HEK293T (cell line): ENCODE results near the gene CLRN1.

Source experiments
- CTCF ChIA-PET: fragments of 350-600 bp; formaldehyde crosslinking; extraction: SDS; loops from one replicate; lab custom pipeline; 2021; ENCODE audit warnings: antibody characterized with exemption, inconsistent platforms; lab: Yijun Ruan, JAX
- POLR2A ChIA-PET: fragments of 350-600 bp; formaldehyde crosslinking; extraction: SDS; loops from one replicate; lab custom pipeline; 2020; ENCODE audit warnings: antibody characterized with exemption, inconsistent platforms; lab: Yijun Ruan, JAX
- DNase-seq: peaks from one replicate; pipeline ENCODE4 v3.0.0; 2012; ENCODE audit warnings: mixed read lengths; ENCODE audit errors: extremely low spot score
- ARNT ChIP-seq: fragments of 450-650 bp; IDR thresholded peaks from 2 replicates; pipeline ENCODE4 v1.6.1; 2017; ENCODE audit warnings: mild to moderate bottlenecking
- BHLHE40 ChIP-seq: fragments of 450-650 bp; IDR thresholded peaks from 2 replicates; pipeline ENCODE4 v1.6.1; 2016; ENCODE audit warnings: mild to moderate bottlenecking, moderate library complexity, borderline replicate concordance
- CTBP1 ChIP-seq: fragments of 450-650 bp; IDR thresholded peaks from 2 replicates; pipeline ENCODE4 v1.6.1; 2016; ENCODE audit warnings: borderline replicate concordance
- ELF4 ChIP-seq: fragments of 450-650 bp; IDR thresholded peaks from 2 replicates; pipeline ENCODE4 v1.6.1; 2017; ENCODE audit warnings: antibody characterized with exemption
- FOXA1 ChIP-seq: fragments of 450-650 bp; IDR thresholded peaks from 2 replicates; pipeline ENCODE4 v1.6.1; 2016; ENCODE audit warnings: mild to moderate bottlenecking
- FOXK2 ChIP-seq: fragments of 450-650 bp; IDR thresholded peaks from 2 replicates; pipeline ENCODE4 v1.6.1; 2016; ENCODE audit warnings: mild to moderate bottlenecking
- FOXM1 ChIP-seq: fragments of 450-650 bp; IDR thresholded peaks from 2 replicates; pipeline ENCODE4 v1.6.1; 2017; ENCODE audit warnings: mild to moderate bottlenecking, borderline replicate concordance
- HDGF ChIP-seq: fragments of 450-650 bp; IDR thresholded peaks from 2 replicates; pipeline ENCODE4 v1.6.1; 2017; ENCODE audit warnings: antibody characterized with exemption, borderline replicate concordance
- L3MBTL2 ChIP-seq: fragments of 450-650 bp; conservative IDR thresholded peaks from 2 replicates; pipeline ENCODE4 v1.6.1; 2016; ENCODE audit warnings: mild to moderate bottlenecking
- LEF1 ChIP-seq: fragments of 450-650 bp; IDR thresholded peaks from 2 replicates; pipeline ENCODE4 v1.6.1; 2017; ENCODE audit warnings: mild to moderate bottlenecking, borderline replicate concordance
- NFRKB ChIP-seq: fragments of 450-650 bp; IDR thresholded peaks from 2 replicates; pipeline ENCODE4 v1.6.1; 2016; ENCODE audit warnings: mild to moderate bottlenecking, moderate library complexity
- SP1 ChIP-seq: fragments of 450-650 bp; IDR thresholded peaks from 2 replicates; pipeline ENCODE4 v1.6.1; 2017
- SUZ12 ChIP-seq: fragments of 450-650 bp; IDR thresholded peaks from 2 replicates; pipeline ENCODE4 v1.6.1; 2016; ENCODE audit warnings: mild to moderate bottlenecking
- TARDBP ChIP-seq: fragments of 450-650 bp; IDR thresholded peaks from 2 replicates; pipeline ENCODE4 v1.6.1; 2016
- ZNF384 ChIP-seq: fragments of 450-650 bp; IDR thresholded peaks from 2 replicates; pipeline ENCODE4 v1.6.1; 2016
- TF ChIP-seq, protein P1 (sequence below): fragments of 450-650 bp; IDR thresholded peaks from 2 replicates; pipeline ENCODE4 v1.6.1; 2016

The CLRN1 gene

DNA sequence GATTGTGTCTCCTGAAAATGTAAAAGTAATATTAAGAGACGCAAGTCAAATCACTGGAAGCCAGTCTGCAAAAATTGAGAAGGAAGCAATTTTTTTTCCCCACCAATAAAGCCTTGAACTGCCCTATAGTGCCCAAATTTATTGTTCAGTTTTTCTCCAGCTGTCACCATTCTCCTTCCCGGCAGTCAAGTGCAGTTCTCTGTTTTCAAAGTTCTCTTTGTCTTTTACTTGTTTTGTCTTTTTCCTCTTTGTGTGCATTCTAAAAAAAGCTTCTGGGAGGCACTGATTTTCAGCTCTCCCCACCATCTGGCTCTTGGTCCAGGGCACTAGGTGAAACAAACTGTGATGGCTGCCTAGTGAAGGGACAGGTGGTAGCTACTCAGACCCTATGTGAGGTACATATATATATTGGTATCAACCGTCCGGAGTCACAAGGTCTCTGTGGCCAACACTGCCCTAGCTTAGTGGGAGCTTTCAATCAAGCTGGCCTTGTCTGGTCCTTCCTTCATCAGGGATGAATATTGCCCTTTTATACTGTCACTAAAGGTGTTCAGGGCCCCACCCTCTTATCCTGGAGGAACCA, 6.1 kb upstream of the CLRN1 start:
- POLR2A ChIA-PET, result no interaction called here
- CTCF ChIA-PET, result no interaction called here
- no peak for DNase-seq
- no peak for TF ChIP-seq ARNT
- TF ChIP-seq HDGF, result no peak
- no peak for TF ChIP-seq LEF1
- TF ChIP-seq FOXM1, result no peak
- TF ChIP-seq FOXA1, result no peak
- TF ChIP-seq, protein P1, sequence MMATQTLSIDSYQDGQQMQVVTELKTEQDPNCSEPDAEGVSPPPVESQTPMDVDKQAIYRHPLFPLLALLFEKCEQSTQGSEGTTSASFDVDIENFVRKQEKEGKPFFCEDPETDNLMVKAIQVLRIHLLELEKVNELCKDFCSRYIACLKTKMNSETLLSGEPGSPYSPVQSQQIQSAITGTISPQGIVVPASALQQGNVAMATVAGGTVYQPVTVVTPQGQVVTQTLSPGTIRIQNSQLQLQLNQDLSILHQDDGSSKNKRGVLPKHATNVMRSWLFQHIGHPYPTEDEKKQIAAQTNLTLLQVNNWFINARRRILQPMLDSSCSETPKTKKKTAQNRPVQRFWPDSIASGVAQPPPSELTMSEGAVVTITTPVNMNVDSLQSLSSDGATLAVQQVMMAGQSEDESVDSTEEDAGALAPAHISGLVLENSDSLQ, result no peak
- no peak for TF ChIP-seq SUZ12
- TF ChIP-seq ZNF384, result no peak
- TF ChIP-seq CTBP1, result no peak
- no peak for TF ChIP-seq NFRKB
- no peak for TF ChIP-seq TARDBP
- no peak for TF ChIP-seq ELF4
- no peak for TF ChIP-seq BHLHE40
- no peak for TF ChIP-seq SP1
- TF ChIP-seq FOXK2, result no peak
- TF ChIP-seq L3MBTL2, result no peak

DNA sequence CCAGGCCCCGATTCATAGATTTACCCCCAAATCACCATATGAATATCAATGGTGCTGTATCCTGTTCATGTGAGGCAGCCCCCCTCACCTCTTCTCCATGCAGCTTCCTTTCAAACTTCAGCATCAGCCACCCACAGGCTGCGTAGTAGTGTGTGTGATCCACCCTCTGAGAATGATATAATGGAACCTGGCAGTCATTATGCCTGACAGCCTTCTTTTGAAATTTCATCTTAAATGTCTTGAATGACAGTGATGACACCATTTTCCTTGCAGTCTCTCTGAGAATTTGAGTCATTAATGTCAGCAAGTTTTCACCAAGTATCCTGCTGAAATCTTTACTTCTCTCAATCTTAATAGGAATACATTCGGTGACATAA, 3.5 kb upstream of the CLRN1 start:
- ChIA-PET POLR2A (no interaction called here), CTCF (no interaction called here)
- no peak for TF ChIP-seq ZNF384
- TF ChIP-seq L3MBTL2, result no peak
- no peak for TF ChIP-seq FOXA1
- TF ChIP-seq FOXM1, result no peak
- TF ChIP-seq ELF4, result no peak
- TF ChIP-seq TARDBP, result no peak
- no peak for TF ChIP-seq CTBP1
- no peak for DNase-seq

DNA sequence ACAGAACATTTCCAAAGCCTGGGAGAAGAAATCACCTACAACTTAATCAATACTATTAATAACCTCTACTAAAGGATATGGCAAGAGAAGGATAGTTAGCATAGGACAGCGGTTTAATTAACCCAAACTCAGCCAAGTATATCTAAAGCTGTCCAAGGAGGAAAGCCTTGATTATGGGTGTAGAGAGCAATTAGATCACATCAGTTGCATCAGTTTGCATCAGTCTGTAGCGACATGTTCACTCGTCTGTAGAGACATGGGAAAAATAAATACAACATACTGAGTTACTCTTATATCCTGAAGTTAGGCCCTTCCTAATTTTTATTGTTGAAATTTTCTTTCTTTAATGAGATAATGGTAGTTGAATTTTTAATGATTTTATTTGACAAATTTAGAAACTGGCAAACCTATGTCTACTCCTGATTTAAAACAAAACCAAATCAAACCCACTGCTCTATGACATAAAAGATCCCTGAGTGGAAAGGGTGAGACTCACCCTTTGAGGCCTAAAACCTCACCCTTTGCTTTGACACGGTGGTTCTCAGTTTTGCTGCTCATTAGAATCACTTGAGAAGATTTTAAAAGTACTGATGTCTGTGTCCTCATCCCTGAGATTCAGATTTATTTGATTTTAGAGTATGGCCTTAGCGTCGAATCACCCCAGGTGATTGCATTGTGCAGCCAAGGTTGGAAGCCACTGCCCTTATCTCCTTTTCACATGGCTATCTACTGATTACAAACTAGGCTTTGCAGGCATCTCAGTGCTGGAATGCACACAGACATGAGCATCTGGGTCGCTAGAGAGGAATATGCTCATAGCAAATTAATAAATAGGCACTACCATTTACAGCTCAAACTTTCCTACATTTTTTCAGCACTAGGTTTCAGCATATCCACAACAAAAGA, 2.8 kb upstream of the CLRN1 start:
- no peak for DNase-seq
- POLR2A ChIA-PET, result no interaction called here
- TF ChIP-seq L3MBTL2 (no peak), LEF1 (no peak), SUZ12 (no peak), ELF4 (no peak)
- CTCF ChIA-PET, result no interaction called here

DNA sequence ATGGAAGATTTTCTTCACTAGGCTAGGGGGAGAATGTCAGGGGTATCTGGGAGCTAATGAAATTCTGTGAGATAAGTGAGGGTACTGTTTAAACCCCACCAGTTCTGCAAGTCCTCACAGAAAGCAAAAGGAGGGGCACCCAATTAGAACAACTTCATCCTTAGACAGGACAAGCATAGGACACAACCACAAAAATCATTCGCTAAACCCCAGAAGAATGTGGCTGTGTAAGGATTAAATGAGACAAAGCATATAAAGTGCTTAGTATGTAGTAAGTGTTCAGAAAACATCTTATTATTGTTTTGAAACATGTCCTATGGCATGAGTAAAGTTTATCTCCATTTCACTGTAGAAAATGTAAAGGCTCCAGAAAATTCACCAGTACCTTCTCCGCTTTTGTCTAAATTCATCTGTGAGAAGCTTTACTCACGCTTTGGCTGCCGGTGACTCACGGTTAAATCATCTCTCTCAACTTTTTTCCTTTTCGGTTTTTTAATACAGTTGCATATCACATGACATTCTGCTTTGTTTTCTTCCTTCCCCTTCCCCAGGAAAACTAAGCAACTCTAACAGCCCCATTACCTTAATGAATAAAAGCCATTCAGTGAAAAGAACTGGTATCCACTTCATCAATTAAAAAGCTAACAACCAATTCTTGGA, 1.7 kb downstream of the CLRN1 start:
- ChIA-PET CTCF (interaction anchor here (0.7 kb wide), 1 partner anchor 208 kb away, joined by 3 read pairs; the partner anchor contains the start of gene SIAH2), POLR2A (no interaction called here)
- TF ChIP-seq NFRKB (no peak), ELF4 (no peak), LEF1 (no peak), HDGF (no peak), SUZ12 (no peak), ZNF384 (no peak), ARNT (no peak), SP1 (no peak), FOXA1 (no peak), L3MBTL2 (no peak), TARDBP (no peak), CTBP1 (no peak)
- TF ChIP-seq, protein P1, result no peak
- no peak for DNase-seq

DNA sequence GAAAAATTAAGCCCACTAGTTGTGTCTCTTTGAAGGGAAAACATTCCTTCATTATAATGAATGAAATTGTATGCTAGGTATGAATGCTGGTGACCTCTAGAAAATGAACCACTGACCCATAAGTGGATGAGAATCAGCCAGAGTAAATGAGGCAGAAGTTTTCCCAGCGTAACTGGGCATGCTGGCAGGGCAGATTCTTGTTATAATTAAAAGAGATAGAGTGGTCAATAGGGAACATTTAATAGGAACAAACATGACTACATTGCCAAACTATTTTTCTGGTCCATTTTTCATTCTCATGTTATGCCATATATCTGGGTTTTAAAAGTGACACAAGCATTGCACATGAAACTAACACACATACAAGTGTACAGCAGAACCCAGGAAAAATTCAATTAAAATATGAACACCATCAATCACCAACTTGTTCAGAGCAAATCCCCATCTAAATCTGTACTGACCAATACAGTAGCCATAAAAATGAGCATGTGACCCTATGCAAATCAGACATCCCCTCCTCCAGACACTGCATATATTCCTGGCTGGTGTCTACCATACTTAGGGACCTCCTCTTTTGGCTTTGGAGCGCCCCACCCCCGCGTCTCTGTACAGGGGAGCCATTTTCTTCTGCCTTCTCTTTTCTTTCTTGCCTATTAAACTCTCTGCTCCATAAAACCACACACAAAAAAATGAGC, 4.0 kb downstream of the CLRN1 start:
- POLR2A ChIA-PET, result no interaction called here
- CTCF ChIA-PET, result no interaction called here
- TF ChIP-seq LEF1, result no peak
- no peak for DNase-seq

DNA sequence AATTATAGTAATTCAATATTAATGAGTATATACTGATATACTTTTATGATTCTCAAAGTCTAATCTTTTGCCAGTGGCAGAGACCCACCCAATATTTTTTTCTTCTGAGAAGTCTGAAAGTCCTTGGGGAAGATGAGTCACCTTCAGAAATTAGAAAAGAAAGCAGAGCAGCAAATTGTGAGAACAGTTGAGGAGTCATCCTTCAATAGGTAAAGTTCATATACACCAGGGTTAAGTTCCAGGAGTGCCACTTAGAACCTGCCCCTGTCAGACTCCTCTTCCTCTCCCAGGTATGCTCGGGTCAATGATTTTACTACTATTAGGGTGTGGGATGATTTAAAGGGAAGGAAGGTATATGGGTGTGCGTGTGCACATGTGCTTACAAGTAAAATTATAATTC, 7.1 kb downstream of the CLRN1 start:
- TF ChIP-seq ZNF384 (no peak), FOXM1 (no peak)
- ChIA-PET CTCF (no interaction called here), POLR2A (no interaction called here)
- DNase-seq, result no peak

DNA sequence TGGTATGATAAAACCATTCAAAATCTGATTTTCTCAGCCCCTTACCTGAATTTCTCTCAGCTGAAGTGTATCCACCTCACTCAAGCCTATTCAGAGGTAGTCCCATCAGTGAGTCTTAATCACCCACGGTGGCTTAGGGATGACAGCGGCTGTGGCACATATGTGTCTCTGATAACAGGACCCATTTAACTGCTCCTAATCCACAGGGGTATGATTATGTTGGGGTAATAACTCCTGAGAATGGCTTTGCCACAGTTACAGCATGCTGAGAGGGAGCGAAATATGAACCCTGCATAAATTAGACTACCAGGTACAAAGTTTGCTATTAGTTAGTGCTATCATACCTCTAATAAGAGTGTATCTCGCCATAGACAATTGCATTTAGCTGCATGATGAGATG, 10.6 kb downstream of the CLRN1 start:
- TF ChIP-seq, protein P1, result peak; percentile 59; the same call in 1 of the 2 replicates
- TF ChIP-seq FOXA1, result no peak
- POLR2A ChIA-PET, result no interaction called here
- CTCF ChIA-PET, result no interaction called here
- peak; percentile 19 for DNase-seq
